ENCODE data around the gene ADRA2A.

ADRA2A gene

DNA sequence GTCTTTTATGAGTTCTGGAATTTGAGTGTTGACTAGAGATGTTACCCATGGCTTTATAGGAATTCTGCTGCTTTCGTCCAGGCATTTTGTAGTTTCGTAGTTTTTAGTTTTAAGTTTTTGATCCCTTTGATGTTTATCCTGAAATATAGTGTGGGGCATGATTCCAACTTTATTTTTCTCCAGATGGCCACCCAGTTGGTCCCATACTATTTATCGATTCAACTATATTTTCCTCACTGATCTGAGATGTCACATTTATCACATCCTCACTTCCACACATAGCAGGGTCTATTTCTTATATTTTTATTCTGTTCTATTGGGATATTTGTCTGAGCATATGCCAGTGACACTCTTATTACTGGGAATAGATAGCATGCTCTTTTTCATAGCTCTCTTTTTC lies 33.9 kb downstream of the ADRA2A start:
- no peak for DNase-seq (ENCODE audit: low spot score)

DNA sequence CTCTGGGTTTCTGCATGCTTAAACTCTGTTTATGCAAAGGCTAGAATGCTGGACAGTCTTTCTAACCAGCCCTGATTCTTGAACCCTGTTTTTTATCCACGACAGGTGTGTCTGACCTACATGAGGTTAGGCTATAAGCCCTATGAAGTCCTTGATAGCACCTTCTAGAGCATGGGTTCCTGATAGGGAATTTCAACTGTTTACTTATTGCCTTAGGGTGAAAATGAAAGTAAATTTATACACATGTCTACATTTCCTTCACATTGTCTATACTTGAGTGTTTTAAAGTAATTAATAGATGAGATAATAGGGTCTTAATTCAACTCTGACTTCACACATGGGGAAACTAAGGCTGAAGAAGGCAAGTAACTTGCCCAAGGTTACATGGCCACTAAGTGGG lies 35.5 kb downstream of the ADRA2A start:
- DNase-seq (ENCODE audit: low spot score) = no peak

DNA sequence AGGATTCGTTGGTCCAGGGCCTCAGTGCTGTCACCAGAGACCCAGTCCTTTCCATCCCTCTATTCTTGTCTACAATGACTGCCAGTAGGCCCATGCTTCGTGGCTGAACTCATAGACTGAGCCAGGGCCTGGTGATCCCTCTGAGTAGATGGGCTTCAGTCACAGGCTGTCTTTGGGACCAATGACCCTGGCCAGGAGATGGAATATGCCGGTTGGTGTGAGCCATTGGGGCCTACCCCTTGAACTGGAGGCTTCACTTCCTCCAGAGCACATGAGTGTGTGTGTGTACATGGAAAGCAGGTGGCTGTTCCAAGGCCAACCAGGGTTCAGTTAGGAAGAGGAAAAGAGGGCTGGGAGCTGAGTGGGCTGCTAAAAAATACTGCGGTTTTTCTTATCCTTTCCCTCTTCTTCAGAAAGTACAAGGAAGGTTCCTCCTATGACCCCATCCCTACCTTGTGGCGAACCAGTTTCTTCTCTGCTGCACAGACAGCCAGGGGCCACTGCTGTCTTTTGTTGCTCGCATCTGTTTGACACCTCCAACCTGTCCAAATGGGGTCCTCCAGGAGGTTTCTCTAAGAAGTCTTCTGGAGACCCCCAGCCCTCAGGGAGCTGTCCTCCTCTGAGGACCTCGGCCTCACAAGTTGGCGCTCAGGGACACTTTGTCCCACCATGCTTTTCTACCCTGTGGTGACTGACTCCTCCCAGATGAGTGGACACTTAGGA lies 36.6 kb downstream of the ADRA2A start:
- no peak for DNase-seq (ENCODE audit: low spot score)

DNA sequence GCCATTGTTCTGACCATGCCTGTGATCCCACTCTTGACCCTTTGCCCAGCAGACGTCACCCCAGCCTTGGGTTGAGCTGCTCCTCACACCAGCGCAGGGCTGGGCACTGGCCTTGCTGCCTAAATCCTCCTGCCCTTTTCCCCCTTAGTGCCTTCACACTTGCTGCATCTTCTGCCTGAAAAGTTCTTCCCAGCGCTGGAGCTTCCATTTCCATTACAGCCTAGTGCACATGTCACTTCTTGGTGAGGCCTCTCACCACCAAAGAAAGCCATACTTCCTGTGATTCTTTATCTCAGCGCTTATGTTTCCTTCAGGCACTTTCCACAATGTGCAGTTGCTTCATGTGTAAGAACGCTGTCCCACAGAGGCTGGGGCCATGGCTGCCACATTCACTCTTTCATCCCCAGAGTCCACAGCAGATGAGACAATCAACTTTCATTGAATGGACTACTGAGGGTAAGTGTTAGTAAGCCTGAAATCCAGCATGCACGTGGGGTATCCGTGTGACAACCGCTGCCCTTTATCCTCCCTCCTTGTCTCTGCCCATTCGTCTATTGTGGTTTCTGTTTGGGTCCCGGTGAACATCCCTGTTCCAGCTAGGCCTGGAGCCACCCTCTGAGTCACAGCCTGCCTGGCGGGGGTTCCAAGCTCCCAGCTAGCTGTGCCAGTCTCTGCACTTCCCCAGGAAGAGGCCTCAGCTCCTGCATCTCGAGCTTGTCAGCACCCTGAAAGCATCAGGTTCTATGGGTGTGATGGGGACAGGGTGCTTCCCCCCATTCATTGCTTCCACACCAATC lies 37.3 kb downstream of the ADRA2A start:
- no peak for DNase-seq (ENCODE audit: low spot score)

DNA sequence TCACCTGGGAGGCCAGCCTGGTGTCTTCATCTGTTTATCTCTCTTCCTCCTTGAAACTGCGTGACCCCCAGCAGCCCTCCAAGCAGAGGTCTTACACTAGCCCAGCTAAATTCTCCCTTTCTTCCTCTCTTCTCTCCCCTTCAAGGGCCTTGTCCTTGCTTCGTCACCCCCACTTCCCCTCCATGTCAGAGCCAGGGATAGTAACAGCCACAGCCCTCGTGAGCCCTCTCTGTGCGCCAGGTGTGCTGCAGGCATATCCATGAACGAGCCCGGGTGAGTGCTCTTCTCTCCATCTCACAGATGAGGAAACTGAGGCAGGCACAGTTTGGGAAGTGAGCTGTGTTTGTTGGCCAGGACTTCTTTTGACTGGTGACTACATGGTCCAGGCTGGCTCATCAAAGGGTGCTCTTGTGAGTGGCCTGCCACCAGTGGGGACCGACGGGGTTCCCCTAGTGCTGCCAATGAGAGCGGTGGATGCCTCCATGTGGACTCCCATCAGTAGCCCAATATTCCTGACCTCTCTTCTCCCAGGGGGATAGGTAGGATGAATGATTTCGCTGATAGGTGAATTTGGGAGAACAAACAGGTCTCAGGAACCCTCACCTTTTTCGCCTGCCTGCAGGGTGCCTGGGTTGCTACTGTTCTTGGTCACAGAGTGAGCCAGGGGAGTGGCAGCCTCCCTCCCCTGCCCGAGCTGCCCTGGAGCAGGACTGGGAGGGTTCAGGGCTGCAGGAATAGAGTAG lies 38.1 kb downstream of the ADRA2A start:
- DNase-seq (ENCODE audit: low spot score) = no peak

- DNase-seq (ENCODE audit: low spot score) = no peak
Measured at GRCh38 chr10:111116211-111116610, 39.4 kb downstream of the ADRA2A start.

GRCh38 chr10:111116762-111117445 lies 40.1 kb downstream of the ADRA2A start:
- DNase-seq (ENCODE audit: low spot score) = no peak

DNA sequence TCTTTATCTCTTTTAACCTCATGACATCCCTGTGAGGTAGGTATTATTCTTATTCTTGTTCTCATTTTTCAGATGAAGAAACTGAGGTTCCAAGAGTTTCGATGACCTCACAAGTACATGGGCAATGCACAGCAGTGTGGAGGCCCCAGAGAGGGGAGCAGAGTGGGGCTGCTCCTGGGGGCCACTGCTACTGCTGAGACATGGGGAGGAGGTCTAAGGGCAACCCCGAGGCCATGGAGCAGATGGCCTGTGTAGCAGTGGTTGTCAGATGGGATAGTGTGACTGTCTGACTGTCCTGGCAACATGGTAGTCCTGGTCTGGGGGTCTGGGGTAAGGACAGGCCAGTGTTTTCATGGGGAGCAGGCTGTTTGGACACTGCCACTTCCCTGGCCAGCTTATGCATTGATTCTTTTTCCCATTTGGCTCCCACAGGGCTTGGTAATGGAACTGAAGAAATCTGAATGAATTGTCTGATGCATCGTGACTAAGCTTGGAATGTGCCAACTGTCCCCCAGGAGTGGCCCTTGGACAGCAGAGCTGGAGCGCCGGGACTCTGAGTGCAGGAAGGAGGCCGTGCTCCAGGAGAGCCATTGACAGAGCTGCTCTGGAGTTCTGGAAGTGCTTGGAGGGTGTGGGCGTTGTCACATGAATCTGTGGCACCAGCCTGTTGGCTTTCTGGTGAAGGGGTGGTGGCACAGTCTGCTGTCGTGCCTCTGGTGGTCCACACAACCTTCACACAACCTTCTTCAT lies 40.9 kb downstream of the ADRA2A start:
- no peak for DNase-seq (ENCODE audit: low spot score)

DNA sequence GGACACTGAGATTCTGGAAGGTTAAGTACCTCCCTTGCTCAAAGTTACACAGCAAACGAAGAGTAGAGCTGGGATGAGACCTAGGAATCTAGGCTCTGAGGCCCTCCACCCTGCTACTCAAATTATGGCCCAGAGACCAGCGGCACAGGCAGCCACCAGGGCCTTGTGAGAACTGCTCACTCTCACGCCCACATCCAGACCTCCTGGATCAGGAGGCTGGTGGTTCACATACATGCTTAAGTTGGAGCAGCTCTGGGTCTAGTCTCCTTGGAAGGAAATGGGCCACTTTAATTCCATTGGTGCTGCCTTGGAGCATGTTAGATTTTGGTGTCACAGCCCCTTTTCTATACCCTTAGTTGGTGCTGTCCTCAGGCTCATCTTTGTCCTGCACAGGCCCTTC lies 41.9 kb downstream of the ADRA2A start:
- DNase-seq (ENCODE audit: low spot score) = no peak

DNA sequence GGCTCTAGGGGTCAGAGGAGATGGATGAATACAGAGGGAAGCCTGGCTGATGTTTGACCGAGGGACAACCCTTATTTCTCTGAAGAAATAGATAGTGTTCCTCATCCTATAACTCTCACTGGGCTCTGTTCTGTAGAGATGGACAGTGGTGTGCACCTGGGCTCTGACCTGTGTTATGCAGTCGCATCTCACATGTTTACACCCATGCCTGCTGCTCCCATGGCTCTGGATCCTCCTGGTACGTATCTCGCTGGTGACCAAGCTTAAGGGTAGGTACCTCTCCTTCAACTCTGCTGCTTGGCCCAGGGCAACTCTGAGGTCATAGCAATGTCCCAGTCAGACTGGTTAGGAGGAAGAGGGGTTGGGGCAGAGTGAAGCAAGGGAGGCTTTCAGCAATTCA lies 42.8 kb downstream of the ADRA2A start:
- no peak for DNase-seq (ENCODE audit: low spot score)

GRCh38 chr10:111122127-111122526 lies 45.3 kb downstream of the ADRA2A start:
- DNase-seq (ENCODE audit: low spot score) = no peak

GRCh38 chr10:111123883-111124282 lies 47.1 kb downstream of the ADRA2A start:
- DNase-seq (ENCODE audit: low spot score) = no peak

GRCh38 chr10:111125102-111125501 lies 48.3 kb downstream of the ADRA2A start:
- DNase-seq (ENCODE audit: low spot score) = no peak

- DNase-seq (ENCODE audit: low spot score) = no peak
Measured at GRCh38 chr10:111126077-111126476, 49.2 kb downstream of the ADRA2A start.

DNA sequence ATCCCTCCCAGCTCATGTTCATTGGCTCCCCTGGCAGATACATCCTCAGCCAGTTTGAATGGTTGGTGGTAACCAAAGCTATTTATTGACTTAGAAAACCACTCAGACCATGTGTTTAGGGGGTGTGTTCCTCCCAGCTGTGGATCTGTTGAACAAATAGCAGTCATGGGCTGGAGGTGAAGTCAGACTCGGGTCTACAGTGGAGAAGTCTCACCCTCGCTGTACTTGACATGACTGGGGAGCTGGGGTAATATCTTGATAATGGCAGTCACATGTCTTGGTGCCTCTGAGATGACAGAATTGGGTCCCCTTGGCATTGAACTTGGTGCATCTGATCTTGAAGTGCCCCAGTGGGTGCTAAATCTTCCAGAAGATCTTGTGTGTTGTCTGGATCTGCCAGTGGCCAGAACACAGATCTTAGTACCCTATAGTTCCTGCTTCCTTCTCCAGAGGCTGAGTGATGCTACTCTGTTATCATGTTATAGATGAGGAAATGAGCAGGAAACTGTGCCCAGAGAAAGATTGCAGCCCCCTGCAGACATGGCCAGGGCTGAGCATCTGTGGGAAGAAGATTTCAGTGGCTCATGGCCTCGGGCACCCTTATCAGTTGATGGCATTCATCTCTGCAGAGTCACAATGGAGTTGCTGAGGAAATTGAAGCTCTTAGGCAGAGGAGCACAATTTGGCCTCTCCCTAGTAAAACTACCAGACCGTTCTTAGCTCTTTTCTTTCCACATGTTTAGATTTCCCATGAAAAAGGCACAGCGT lies 50.4 kb downstream of the ADRA2A start:
- no peak for DNase-seq (ENCODE audit: low spot score)

- no peak for DNase-seq (ENCODE audit: low spot score)
Measured at GRCh38 chr10:111128331-111129180, 51.7 kb downstream of the ADRA2A start.

- no peak for DNase-seq (ENCODE audit: low spot score)
Measured at GRCh38 chr10:111129363-111129762, 52.5 kb downstream of the ADRA2A start.

DNA sequence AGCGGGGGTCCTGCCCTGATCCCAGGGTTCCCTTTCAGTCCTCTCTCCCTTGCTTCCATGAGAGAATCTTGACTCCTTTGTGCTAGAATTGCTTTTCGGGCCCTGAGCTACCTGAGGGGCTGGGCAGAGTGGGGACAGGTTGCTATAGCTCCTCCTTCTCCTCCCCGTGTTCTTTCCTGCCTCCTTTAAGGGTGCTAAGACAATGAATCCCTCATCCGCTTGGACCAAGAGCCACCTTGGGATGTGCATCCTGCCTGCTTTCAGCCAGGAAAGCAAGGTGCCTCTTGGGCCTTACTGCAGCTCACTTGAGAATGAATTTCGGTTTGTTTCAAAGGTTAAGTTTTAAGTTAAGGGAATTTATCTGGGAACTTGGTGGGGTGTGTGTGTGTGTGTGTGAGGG lies 53.6 kb downstream of the ADRA2A start:
- DNase-seq (ENCODE audit: low spot score) = no peak
